Ishikawa (cell line): Measurements from ENCODE around the gene TIAM2.

Source experiments
- CEBPB ChIP-seq: IDR thresholded peaks from 2 replicates; pipeline ENCODE4 v1.6.1; 2012
- CREB1 ChIP-seq: IDR thresholded peaks from 2 replicates; pipeline ENCODE4 v1.6.1; 2012; ENCODE audit warnings: low read depth
- EGR1 ChIP-seq: IDR thresholded peaks from 2 replicates; pipeline ENCODE4 v1.6.1; 2012
- EP300 ChIP-seq: IDR thresholded peaks from 2 replicates; pipeline ENCODE4 v1.6.1; 2012; ENCODE audit warnings: borderline replicate concordance
- FOXM1 ChIP-seq: IDR thresholded peaks from 2 replicates; pipeline ENCODE4 v1.6.1; 2012; ENCODE audit warnings: low read depth, borderline replicate concordance
- NFIC ChIP-seq: IDR thresholded peaks from 2 replicates; pipeline ENCODE4 v1.6.1; 2012
- RAD21 ChIP-seq: IDR thresholded peaks from 2 replicates; pipeline ENCODE4 v1.6.1; 2012; ENCODE audit warnings: low read depth
- TAF1 ChIP-seq: IDR thresholded peaks from 2 replicates; pipeline ENCODE4 v1.6.1; 2012; ENCODE audit warnings: low read depth, mild to moderate bottlenecking
- TCF12 ChIP-seq: IDR thresholded peaks from 2 replicates; pipeline ENCODE4 v1.6.1; 2012; ENCODE audit warnings: low read depth
- TEAD4 ChIP-seq: IDR thresholded peaks from 2 replicates; pipeline ENCODE4 v1.6.1; 2012
- YY1 ChIP-seq: IDR thresholded peaks from 2 replicates; pipeline ENCODE4 v1.6.1; 2012; ENCODE audit warnings: low read depth
- ZBTB7A ChIP-seq: IDR thresholded peaks from 2 replicates; pipeline ENCODE4 v1.6.1; 2012; ENCODE audit warnings: low read depth
- TF ChIP-seq, protein P1 (sequence below): IDR thresholded peaks from 2 replicates; pipeline ENCODE4 v1.6.1; 2012
- TF ChIP-seq, protein P2 (sequence below): IDR thresholded peaks from 2 replicates; pipeline ENCODE4 v1.6.1; 2012
- TF ChIP-seq, protein P3 (sequence below): IDR thresholded peaks from 2 replicates; pipeline ENCODE4 v1.6.1; 2012; ENCODE audit warnings: low read depth, mild to moderate bottlenecking

TIAM2 gene

DNA sequence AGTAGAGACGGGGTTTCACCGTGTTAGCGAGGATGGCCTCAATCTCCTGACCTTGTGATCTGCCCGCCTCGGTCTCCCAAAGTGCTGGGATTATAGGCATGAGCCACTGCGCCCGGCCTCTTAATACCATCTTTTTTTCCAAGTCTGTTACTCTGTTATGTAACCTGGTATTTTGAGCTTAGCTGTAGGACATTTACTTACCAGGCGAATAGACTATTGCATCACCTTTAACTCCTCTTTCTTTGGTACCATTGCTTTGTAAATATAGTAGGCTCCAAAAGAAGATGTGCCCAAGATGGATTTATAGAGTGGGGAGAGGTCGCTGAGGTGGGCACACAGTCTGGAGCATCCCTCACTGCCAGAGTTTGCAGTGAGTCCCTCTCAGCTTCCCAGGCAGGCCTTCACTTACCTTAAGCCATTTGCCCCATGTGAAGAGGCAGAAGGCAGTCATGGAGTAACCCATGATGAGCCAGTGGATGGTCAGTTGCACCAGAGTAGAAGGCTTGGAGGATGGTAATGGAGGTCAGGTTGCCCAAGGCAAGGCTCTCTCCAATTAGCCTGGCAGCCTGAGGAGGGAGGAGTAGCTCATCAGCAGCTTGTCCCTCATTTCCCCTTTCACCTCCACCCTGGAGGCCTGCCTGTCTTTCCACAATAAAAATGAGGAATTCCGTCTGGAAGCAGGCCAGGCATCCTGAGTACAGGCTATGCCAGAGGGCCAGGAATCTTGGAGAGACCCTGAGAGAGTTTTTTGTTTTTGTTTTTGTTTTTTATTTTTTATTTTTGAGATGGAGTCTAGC lies 9.7 kb downstream of the TIAM2 start:
- TF ChIP-seq EP300 = no peak
- TF ChIP-seq, protein P1, sequence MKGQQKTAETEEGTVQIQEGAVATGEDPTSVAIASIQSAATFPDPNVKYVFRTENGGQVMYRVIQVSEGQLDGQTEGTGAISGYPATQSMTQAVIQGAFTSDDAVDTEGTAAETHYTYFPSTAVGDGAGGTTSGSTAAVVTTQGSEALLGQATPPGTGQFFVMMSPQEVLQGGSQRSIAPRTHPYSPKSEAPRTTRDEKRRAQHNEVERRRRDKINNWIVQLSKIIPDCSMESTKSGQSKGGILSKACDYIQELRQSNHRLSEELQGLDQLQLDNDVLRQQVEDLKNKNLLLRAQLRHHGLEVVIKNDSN = no peak
- TF ChIP-seq ZBTB7A = no peak

DNA sequence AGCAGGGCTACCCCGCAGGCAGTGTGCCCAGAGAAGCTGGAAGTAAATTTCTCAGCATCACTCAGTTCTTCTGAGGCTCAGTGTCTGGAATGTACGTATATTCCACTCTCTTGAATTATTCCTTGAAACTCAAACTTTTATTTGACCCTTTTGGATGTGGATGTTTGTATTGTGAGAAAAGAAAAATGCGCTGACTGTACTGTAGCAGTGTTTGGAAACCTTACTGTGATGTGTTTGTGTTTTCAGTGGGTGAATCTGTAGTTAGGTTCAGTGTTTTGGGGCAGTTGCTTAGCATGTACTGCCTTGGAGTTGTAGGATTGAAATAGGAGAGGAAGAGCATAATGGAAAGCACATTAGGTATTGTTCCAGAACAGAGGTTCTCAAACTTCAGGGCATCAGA lies 13.5 kb downstream of the TIAM2 start:
- TF ChIP-seq EGR1 (no peak), TCF12 (no peak), EP300 (no peak), NFIC (no peak), FOXM1 (no peak), CEBPB (no peak), TAF1 (no peak), YY1 (no peak), ZBTB7A (no peak), TEAD4 (no peak), RAD21 (no peak), CREB1 (no peak)
- TF ChIP-seq, protein P2, sequence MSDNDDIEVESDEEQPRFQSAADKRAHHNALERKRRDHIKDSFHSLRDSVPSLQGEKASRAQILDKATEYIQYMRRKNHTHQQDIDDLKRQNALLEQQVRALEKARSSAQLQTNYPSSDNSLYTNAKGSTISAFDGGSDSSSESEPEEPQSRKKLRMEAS = no peak
- TF ChIP-seq, protein P1 = no peak
- TF ChIP-seq, protein P3, sequence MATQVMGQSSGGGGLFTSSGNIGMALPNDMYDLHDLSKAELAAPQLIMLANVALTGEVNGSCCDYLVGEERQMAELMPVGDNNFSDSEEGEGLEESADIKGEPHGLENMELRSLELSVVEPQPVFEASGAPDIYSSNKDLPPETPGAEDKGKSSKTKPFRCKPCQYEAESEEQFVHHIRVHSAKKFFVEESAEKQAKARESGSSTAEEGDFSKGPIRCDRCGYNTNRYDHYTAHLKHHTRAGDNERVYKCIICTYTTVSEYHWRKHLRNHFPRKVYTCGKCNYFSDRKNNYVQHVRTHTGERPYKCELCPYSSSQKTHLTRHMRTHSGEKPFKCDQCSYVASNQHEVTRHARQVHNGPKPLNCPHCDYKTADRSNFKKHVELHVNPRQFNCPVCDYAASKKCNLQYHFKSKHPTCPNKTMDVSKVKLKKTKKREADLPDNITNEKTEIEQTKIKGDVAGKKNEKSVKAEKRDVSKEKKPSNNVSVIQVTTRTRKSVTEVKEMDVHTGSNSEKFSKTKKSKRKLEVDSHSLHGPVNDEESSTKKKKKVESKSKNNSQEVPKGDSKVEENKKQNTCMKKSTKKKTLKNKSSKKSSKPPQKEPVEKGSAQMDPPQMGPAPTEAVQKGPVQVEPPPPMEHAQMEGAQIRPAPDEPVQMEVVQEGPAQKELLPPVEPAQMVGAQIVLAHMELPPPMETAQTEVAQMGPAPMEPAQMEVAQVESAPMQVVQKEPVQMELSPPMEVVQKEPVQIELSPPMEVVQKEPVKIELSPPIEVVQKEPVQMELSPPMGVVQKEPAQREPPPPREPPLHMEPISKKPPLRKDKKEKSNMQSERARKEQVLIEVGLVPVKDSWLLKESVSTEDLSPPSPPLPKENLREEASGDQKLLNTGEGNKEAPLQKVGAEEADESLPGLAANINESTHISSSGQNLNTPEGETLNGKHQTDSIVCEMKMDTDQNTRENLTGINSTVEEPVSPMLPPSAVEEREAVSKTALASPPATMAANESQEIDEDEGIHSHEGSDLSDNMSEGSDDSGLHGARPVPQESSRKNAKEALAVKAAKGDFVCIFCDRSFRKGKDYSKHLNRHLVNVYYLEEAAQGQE = no peak

DNA sequence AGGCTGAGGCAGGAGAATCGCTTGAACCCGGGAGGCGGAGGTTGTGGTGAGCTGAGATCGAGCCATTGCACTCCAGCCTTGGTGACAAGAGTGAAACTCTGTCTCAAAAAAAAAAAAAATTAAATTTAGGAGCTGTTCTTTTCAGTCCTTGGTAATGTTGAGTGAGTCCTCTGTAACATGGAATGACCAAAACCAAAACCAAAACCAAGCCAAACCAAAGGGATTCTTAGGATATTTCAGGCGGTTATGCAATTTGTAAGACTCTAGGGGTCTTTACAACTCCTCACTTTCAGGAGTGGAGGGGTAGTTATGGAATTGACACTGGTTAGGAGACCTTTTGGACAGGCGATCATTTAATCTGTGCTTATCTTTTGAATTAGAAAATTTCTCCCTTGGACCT lies 15.8 kb downstream of the TIAM2 start:
- TF ChIP-seq EGR1 (no peak), TCF12 (no peak), YY1 (no peak), TAF1 (no peak), FOXM1 (no peak), ZBTB7A (no peak), RAD21 (no peak), TEAD4 (no peak), NFIC (no peak), CREB1 (no peak), EP300 (no peak), CEBPB (no peak)
- TF ChIP-seq, protein P1 = no peak
- TF ChIP-seq, protein P2 = no peak
- TF ChIP-seq, protein P3 = no peak

DNA sequence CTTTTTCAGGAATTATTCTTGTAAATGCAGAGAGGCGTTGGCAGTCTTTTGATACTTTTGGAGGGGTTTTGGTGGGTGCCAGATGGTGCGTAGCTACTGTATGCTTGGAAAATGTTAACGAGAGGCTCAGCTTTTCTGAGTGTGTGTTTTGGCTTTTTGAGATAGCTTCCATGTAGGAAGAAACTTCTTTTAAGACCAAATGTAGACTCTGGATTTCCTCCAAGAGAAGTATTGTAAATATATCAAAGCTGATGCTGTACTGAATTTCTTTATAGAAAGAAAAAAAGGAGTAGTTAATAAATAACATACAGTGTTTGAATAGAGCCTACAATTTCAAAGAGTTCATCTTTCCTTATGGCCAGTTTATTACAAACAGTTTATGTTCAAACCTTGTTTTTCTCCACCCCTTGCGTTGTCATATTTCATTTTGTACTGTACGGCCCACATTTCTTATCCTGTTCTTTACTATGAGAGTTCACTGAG lies 16.7 kb downstream of the TIAM2 start:
- TF ChIP-seq CREB1 = no peak

DNA sequence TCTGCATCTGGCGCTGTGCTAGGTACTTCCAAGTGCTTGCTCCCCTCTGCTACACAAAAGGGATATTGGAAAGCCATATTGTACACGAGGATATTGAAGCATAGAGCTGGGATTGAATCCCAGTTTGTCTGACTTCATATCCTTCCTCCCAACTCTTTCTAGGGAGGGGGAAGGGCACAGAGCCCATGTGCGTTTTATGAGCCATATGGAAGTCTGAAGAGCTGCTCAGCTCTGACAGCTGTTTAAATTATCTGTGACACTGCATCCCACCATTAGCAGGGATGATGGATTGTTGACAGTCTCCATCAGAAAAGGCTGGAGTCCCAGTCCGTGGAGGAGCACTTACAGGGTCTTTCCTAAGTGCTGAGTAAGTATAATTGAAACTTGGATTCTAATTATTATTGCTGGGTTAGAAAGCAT lies 18.4 kb downstream of the TIAM2 start:
- TF ChIP-seq, protein P2 = no peak
- no peak for TF ChIP-seq YY1
- no peak for TF ChIP-seq TAF1
- TF ChIP-seq, protein P1 = no peak
